Spleen (tissue), 7 donors: ENCODE measurements around the gene ABLIM2.

ENCODE experiments used
- CTCF ChIP-seq, 11 experiments: fragments of 200-600 bp in 7 of 11; fragments of 450-650 bp in 4 of 11; sonication (generic) in 4 of 11; IDR thresholded peaks in 8 of 11; conservative IDR thresholded peaks in 3 of 11; 1 replicate in 7 of 11; 2 replicates in 4 of 11; pipeline versions ENCODE4 v1.4.0 to v1.8.0; 2016 to 2021; ENCODE audit warnings: antibody characterized with exemption in 11 of 11, inconsistent platforms in 4 of 11, mild to moderate bottlenecking in 1 of 11
- POLR2A ChIP-seq, 3 donors: fragments of 450-650 bp; IDR thresholded peaks; one replicate each; pipeline ENCODE4 v1.5.1; 2017; ENCODE audit warnings: antibody characterized with exemption in 3 of 3, mild to moderate bottlenecking in 1 of 3
- donor health status: DM: no; HTN: no; CAD: no; lungs with moderate emphysema.
- donor health status: DM: no; HTN: no; CAD: no.
- donor health status: DM: no; HTN: no; CAD: no.

GRCh38 chr4:7963691-7964090, 194.9 kb downstream of the ABLIM2 start:
- TF ChIP-seq CTCF (IDR thresholded peaks at IDR 0.05 in 8 of 11, conservative IDR thresholded peaks at IDR 0.05 in 3 of 11) (no peak), POLR2A (IDR thresholded peaks at IDR 0.05) (no peak)
